PC-9 (cell line): Measurements from ENCODE around the gene SP2. TPM values are rescaled to one million over a fixed set of nuclear protein-coding genes. Genes with fewer than 3 reads are reported as not detected.

Experiments used
- BruUV-seq: library from RNA; stranded (reverse); fragments of 400-500 nt; replicated peaks from 2 replicates; lab custom pipeline; 2021; lab: Mats Ljungman, UMichigan
- CTCF ChIA-PET: fragments of 300-600 bp; sonication (Branson Sonifier 250); formaldehyde crosslinking; loops from one replicate; lab custom pipeline; 2022; ENCODE audit warnings: antibody characterized with exemption; lab: Charles Lee
- POLR2A ChIA-PET: fragments of 300-600 bp; sonication (Branson Sonifier 250); formaldehyde crosslinking; loops from one replicate; lab custom pipeline; 2022; ENCODE audit warnings: antibody characterized with exemption; ENCODE audit not compliant: unreplicated experiment; lab: Charles Lee
- DNase-seq, 2 experiments: peaks; one replicate each; pipeline versions ENCODE4 v3.0.0 to v3.0.0-alpha.2; 2015 to 2022; ENCODE audit warnings: mixed read lengths in 1 of 2
- H2AFZ ChIP-seq: fragments of 200-600 bp; sonication (generic); 2 replicates; pipeline ENCODE4 v1.8.1; 2017; ENCODE audit warnings: antibody characterized with exemption
- H3F3A ChIP-seq: fragments of 200-600 bp; sonication (generic); 2 replicates; pipeline ENCODE4 v1.8.1; 2017; ENCODE audit warnings: antibody characterized with exemption, mild to moderate bottlenecking, low read depth; ENCODE audit not compliant: insufficient read depth
- H3K27ac ChIP-seq: fragments of 200-600 bp; sonication (generic); 2 replicates; pipeline ENCODE4 v1.6.1; 2016; ENCODE audit warnings: mixed run types
- H3K27me3 ChIP-seq: fragments of 200-600 bp; sonication (generic); 2 replicates; pipeline ENCODE4 v1.6.1; 2016; ENCODE audit warnings: low read depth, mixed run types; ENCODE audit not compliant: insufficient read depth
- H3K36me3 ChIP-seq: fragments of 200-600 bp; sonication (generic); 2 replicates; pipeline ENCODE4 v1.6.1; 2016; ENCODE audit warnings: low read depth, mixed run types
- H3K4me1 ChIP-seq: fragments of 200-600 bp; sonication (generic); replicated peaks from 2 replicates; pipeline ENCODE4 v1.6.1; 2016; ENCODE audit warnings: mixed run types; ENCODE audit not compliant: insufficient read depth
- H3K4me2 ChIP-seq: fragments of 200-600 bp; sonication (generic); 2 replicates; pipeline ENCODE4 v1.6.1; 2017; ENCODE audit warnings: mixed run types
- H3K4me3 ChIP-seq: fragments of 200-600 bp; sonication (generic); 2 replicates; pipeline ENCODE4 v1.6.1; 2016; ENCODE audit warnings: mixed run types
- H3K79me2 ChIP-seq: fragments of 200-600 bp; sonication (generic); 2 replicates; pipeline ENCODE4 v1.6.1; 2017; ENCODE audit warnings: low read depth, mixed run types
- H3K9me2 ChIP-seq: fragments of 200-600 bp; sonication (generic); 2 replicates; pipeline ENCODE4 v1.8.1; 2017; ENCODE audit warnings: mild to moderate bottlenecking; ENCODE audit not compliant: insufficient read depth
- H3K9me3 ChIP-seq: fragments of 200-600 bp; sonication (generic); 2 replicates; pipeline ENCODE4 v1.8.1; 2016; ENCODE audit warnings: low read depth; ENCODE audit not compliant: insufficient read depth
- H4K20me1 ChIP-seq: fragments of 200-600 bp; sonication (generic); 2 replicates; pipeline ENCODE4 v1.8.1; 2017; ENCODE audit not compliant: insufficient read depth
- EZH2 ChIP-seq: fragments of 200-600 bp; sonication (generic); IDR thresholded peaks from 2 replicates; pipeline ENCODE4 v1.8.0; 2017; ENCODE audit warnings: antibody characterized with exemption, low read depth
- intact Hi-C: fragments of 100-400 bp; cut with micrococcal nuclease; formaldehyde crosslinking; loops from one replicate; pipeline ENCODE4 v1.10.0; 2022; ENCODE audit not compliant: unreplicated experiment
- total RNA-seq: library from RNA; stranded (reverse); gene quantifications from 2 replicates; pipeline ENCODE4 v1.2.3, GENCODE V29; 2021
- TF ChIP-seq, protein P1 (sequence below): fragments of 200-600 bp; sonication (generic); conservative IDR thresholded peaks from 2 replicates; pipeline ENCODE4 v1.6.1; 2017; ENCODE audit warnings: mixed run types, antibody characterized with exemption, mild to moderate bottlenecking, moderate library complexity

The SP2 gene
- total RNA-seq, 1 experiment from 2014 or later: 18.0 TPM

DNA sequence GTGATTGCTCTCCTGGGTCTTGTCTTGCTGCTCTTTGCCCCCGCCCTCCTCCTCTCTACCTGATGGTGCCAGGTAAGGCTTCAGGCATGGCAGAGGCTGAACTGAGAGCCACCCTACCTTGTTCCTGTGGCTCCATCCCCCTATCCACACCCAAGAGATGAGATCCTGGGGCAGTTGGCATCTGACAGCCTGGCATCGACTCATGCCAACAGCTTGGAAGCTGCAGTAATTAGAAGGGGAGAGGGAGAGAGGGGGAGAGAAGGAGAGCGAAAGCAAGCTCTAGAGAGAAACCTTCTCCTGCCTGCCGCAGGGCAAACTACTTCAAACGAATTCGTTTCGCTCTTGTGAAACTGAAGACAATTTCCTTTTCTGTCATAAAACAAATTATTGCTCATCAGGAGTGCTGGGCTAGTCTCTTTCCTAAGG, 31.2 kb upstream of the SP2 start:
- Histone ChIP-seq H3K4me1 (peaks cover 55% of the 10 kb centered on the region), H3K27me3 (no peaks in the 10 kb centered on the region), H4K20me1 (no peaks in the 10 kb centered on the region), H3K27ac (peak overlapping the region; percentile 82), H3K4me3 (no peak overlapping the region), H3K36me3 (no peaks in the 10 kb centered on the region), H3K9me2 (no peaks in the 10 kb centered on the region), H3F3A (peaks cover 35% of the 10 kb centered on the region), H3K9me3 (no peaks in the 10 kb centered on the region), H2AFZ (no peak overlapping the region), H3K79me2 (no peaks in the 10 kb centered on the region), H3K4me2 (peak overlapping the region; percentile 64)
- ChIA-PET POLR2A (no interaction called here), CTCF (no interaction called here)
- BruUV-seq: no TSS peak
- TF ChIP-seq, protein P1, sequence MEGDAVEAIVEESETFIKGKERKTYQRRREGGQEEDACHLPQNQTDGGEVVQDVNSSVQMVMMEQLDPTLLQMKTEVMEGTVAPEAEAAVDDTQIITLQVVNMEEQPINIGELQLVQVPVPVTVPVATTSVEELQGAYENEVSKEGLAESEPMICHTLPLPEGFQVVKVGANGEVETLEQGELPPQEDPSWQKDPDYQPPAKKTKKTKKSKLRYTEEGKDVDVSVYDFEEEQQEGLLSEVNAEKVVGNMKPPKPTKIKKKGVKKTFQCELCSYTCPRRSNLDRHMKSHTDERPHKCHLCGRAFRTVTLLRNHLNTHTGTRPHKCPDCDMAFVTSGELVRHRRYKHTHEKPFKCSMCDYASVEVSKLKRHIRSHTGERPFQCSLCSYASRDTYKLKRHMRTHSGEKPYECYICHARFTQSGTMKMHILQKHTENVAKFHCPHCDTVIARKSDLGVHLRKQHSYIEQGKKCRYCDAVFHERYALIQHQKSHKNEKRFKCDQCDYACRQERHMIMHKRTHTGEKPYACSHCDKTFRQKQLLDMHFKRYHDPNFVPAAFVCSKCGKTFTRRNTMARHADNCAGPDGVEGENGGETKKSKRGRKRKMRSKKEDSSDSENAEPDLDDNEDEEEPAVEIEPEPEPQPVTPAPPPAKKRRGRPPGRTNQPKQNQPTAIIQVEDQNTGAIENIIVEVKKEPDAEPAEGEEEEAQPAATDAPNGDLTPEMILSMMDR: no peak
- TF ChIP-seq EZH2: no peak
- peak in 1 of 2 experiments; percentile 83 for DNase-seq
- intact Hi-C loops: no loop called here

DNA sequence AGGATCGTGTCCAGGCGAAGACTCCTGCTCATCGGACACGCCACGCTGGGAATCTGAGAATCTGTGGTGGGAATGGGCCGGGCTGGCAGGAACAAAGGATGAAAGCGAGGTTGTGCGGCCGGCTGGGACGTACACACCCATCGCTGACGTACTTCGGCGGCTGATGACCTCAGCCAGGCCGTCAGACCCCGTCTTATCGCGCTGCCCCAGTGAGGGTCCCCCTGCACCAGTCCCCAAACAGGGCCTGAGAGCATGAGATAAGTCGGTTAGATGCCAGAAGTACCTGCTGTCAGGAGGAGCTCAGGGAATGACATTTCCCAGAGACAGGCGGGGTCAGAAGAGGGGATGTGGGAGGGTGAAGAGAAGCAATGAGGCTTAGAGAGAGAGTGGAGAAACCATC, 29.1 kb upstream of the SP2 start:
- no peak overlapping the region for H3K4me3 ChIP-seq
- no peak overlapping the region for H2AFZ ChIP-seq
- no peaks in the 10 kb centered on the region for H3K9me3 ChIP-seq
- no peak for TF ChIP-seq EZH2
- TF ChIP-seq, protein P1: no peak
- H3K4me1 ChIP-seq: peaks cover 56% of the 10 kb centered on the region
- H4K20me1 ChIP-seq: no peaks in the 10 kb centered on the region
- no peaks in the 10 kb centered on the region for H3K36me3 ChIP-seq
- no peak for DNase-seq
- ChIA-PET POLR2A (no interaction called here), CTCF (interaction anchor here (0.9 kb wide), 1 partner anchor 23 kb away, joined by 3 read pairs; no protein-coding TSS in a partner anchor)
- intact Hi-C loops: no loop called here
- H3K9me2 ChIP-seq: no peaks in the 10 kb centered on the region
- H3K4me2 ChIP-seq: no peak overlapping the region
- peaks cover 34% of the 10 kb centered on the region for H3F3A ChIP-seq
- BruUV-seq: no TSS peak
- H3K27me3 ChIP-seq: no peaks in the 10 kb centered on the region
- no peak overlapping the region for H3K27ac ChIP-seq
- no peaks in the 10 kb centered on the region for H3K79me2 ChIP-seq

DNA sequence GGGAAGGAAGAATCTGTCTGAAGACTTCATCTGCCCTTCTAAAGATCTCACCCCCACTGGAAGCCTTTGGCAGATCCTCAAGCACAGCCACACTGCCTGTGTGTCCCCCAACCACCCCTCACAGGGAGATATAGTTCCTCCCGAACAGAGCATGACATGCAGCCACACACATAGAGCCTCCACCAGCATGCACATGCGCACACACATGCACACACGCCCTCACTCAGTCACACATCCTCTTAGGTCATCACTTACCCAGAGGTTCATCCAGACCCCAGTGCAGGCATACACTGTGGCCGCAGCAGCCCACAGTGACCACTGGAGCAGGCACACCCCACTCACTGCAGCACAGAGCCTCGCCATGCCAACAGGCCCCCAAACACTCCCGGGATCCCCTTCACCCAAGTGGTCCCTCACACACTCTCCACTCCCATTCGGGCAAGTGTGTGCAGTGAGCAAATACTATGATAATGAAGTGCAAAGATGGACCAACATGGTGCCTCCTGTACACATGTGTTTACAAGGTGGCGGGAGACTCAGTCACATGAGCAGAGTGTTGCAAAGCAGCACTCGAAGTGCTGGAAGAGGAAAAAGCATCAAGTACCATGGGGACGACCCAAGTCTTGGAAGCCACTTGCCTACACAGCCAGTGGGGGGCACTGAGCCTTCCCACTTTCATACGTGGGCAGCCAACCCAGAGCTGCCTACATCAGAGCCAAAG, 28.1 kb upstream of the SP2 start:
- intact Hi-C loops: no loop called here
- no TSS peak for BruUV-seq
- ChIA-PET POLR2A (no interaction called here), CTCF (no interaction called here)
- H3K4me2 ChIP-seq: no peak overlapping the region
- no peak overlapping the region for H3K4me3 ChIP-seq
- H3K4me1 ChIP-seq: peaks cover 46% of the 10 kb centered on the region
- no peaks in the 10 kb centered on the region for H4K20me1 ChIP-seq
- H3F3A ChIP-seq: peaks cover 24% of the 10 kb centered on the region
- H3K36me3 ChIP-seq: no peaks in the 10 kb centered on the region
- no peaks in the 10 kb centered on the region for H3K27me3 ChIP-seq
- no peaks in the 10 kb centered on the region for H3K79me2 ChIP-seq
- no peaks in the 10 kb centered on the region for H3K9me3 ChIP-seq
- no peaks in the 10 kb centered on the region for H3K9me2 ChIP-seq
- no peak overlapping the region for H2AFZ ChIP-seq
- H3K27ac ChIP-seq: no peak overlapping the region
- TF ChIP-seq, protein P1: no peak
- TF ChIP-seq EZH2: no peak
- DNase-seq: no peak
